Measurements from ENCODE around the gene ACSS1. TPM values are rescaled to one million over a fixed set of nuclear protein-coding genes. Genes with fewer than 3 reads are reported as not detected.

ACSS1 gene
- total RNA-seq, 1 experiment from 2014 or later, result 0.51 TPM

GRCh38 chr20:25081065-25081729 is 23.3 kb upstream of the ACSS1 start:
- ChIA-PET POLR2A (interaction anchor here (1.2 kb wide), 1 partner anchor 12 kb away, joined by 3 read pairs; no protein-coding TSS in a partner anchor), CTCF (interaction anchor here (1.0 kb wide), 1 partner anchor 88 kb away, joined by 3 read pairs; no protein-coding TSS in a partner anchor)
- H3K9me3 Mint-ChIP-seq (ENCODE audit: unreplicated experiment), result no peaks in the 10 kb centered on the region
- H3K27ac Mint-ChIP-seq (ENCODE audit: low read depth, unreplicated experiment), result no peak overlapping the region
- H3K4me3 Mint-ChIP-seq (ENCODE audit: unreplicated experiment), result no peak overlapping the region
- H3K36me3 Mint-ChIP-seq (ENCODE audit: insufficient read depth, unreplicated experiment), result no peaks in the 10 kb centered on the region
- TF ChIP-seq CTCF (IDR thresholded peaks at IDR 0.05; ENCODE audit: unreplicated experiment), result no peak
- no peak for DNase-seq (ENCODE audit: unreplicated experiment)
- BruUV-seq (replicated peaks), result no TSS peak
- intact Hi-C loops (cut with micrococcal nuclease), result no loop called here
- peaks cover 8% of the 10 kb centered on the region for H3K4me1 Mint-ChIP-seq (ENCODE audit: insufficient read depth, unreplicated experiment)
- peaks cover 48% of the 10 kb centered on the region for H3K27me3 Mint-ChIP-seq (ENCODE audit: insufficient read depth, unreplicated experiment)

GRCh38 chr20:25079171-25079570 is 21.2 kb upstream of the ACSS1 start:
- Mint-ChIP-seq H3K27ac (ENCODE audit: low read depth, unreplicated experiment) (no peak overlapping the region), H3K9me3 (ENCODE audit: unreplicated experiment) (no peaks in the 10 kb centered on the region), H3K27me3 (ENCODE audit: insufficient read depth, unreplicated experiment) (peaks cover 45% of the 10 kb centered on the region), H3K4me1 (ENCODE audit: insufficient read depth, unreplicated experiment) (peaks cover 8% of the 10 kb centered on the region), H3K4me3 (ENCODE audit: unreplicated experiment) (no peak overlapping the region), H3K36me3 (ENCODE audit: insufficient read depth, unreplicated experiment) (no peaks in the 10 kb centered on the region)
- intact Hi-C loops (cut with micrococcal nuclease), result no loop called here
- POLR2A ChIA-PET, result interaction anchor here (1.1 to 1.8 kb wide), 3 partner anchors 86 to 154 kb away, joined by 3 to 8 read pairs (median 3); no protein-coding TSS in a partner anchor
- no peak for DNase-seq (ENCODE audit: unreplicated experiment)
- TF ChIP-seq CTCF (IDR thresholded peaks at IDR 0.05; ENCODE audit: unreplicated experiment), result no peak
- BruUV-seq (replicated peaks), result no TSS peak
- CTCF ChIA-PET, result interaction anchor here (0.6 to 6.2 kb wide), 6 partner anchors 14 to 103 kb away, joined by 3 to 40 read pairs (median 8); no protein-coding TSS in a partner anchor

GRCh38 chr20:25078662-25079061 is 20.7 kb upstream of the ACSS1 start:
- no TSS peak for BruUV-seq (replicated peaks)
- Mint-ChIP-seq H3K9me3 (ENCODE audit: unreplicated experiment) (no peaks in the 10 kb centered on the region), H3K4me1 (ENCODE audit: insufficient read depth, unreplicated experiment) (peaks cover 8% of the 10 kb centered on the region), H3K36me3 (ENCODE audit: insufficient read depth, unreplicated experiment) (no peaks in the 10 kb centered on the region), H3K27me3 (ENCODE audit: insufficient read depth, unreplicated experiment) (peaks cover 40% of the 10 kb centered on the region), H3K4me3 (ENCODE audit: unreplicated experiment) (no peak overlapping the region), H3K27ac (ENCODE audit: low read depth, unreplicated experiment) (no peak overlapping the region)
- ChIA-PET POLR2A (interaction anchor here (1.1 to 1.8 kb wide), 3 partner anchors 85 to 154 kb away, joined by 3 to 8 read pairs (median 3); no protein-coding TSS in a partner anchor), CTCF (interaction anchor here (0.6 to 6.2 kb wide), 10 partner anchors 13 to 344 kb away, joined by 3 to 40 read pairs (median 4); no protein-coding TSS in a partner anchor)
- TF ChIP-seq CTCF (IDR thresholded peaks at IDR 0.05; ENCODE audit: unreplicated experiment), result no peak
- DNase-seq (ENCODE audit: unreplicated experiment), result no peak
- intact Hi-C loops (cut with micrococcal nuclease), result no loop called here

- H3K27me3 Mint-ChIP-seq (ENCODE audit: insufficient read depth, unreplicated experiment), result peaks cover 39% of the 10 kb centered on the region
- no peak overlapping the region for H3K27ac Mint-ChIP-seq (ENCODE audit: low read depth, unreplicated experiment)
- DNase-seq (ENCODE audit: unreplicated experiment), result no peak
- BruUV-seq (replicated peaks), result no TSS peak
- POLR2A ChIA-PET, result interaction anchor here (1.8 kb wide), 1 partner anchor 101 kb away, joined by 8 read pairs; no protein-coding TSS in a partner anchor
- H3K4me1 Mint-ChIP-seq (ENCODE audit: insufficient read depth, unreplicated experiment), result peaks cover 8% of the 10 kb centered on the region
- CTCF ChIA-PET, result interaction anchor here (0.7 to 6.2 kb wide), 12 partner anchors 10 to 345 kb away, joined by 3 to 40 read pairs (median 4); no protein-coding TSS in a partner anchor
- H3K4me3 Mint-ChIP-seq (ENCODE audit: unreplicated experiment), result no peak overlapping the region
- H3K36me3 Mint-ChIP-seq (ENCODE audit: insufficient read depth, unreplicated experiment), result no peaks in the 10 kb centered on the region
- no peaks in the 10 kb centered on the region for H3K9me3 Mint-ChIP-seq (ENCODE audit: unreplicated experiment)
- intact Hi-C loops (cut with micrococcal nuclease), result no loop called here
- no peak for TF ChIP-seq CTCF (IDR thresholded peaks at IDR 0.05; ENCODE audit: unreplicated experiment)
These were observed 19.8 kb upstream of the ACSS1 start for GRCh38 chr20:25077610-25078169.

Measured in MCF 10A (cell line).